ENCODE measurements around the gene SLC9A9.

The SLC9A9 gene

DNA sequence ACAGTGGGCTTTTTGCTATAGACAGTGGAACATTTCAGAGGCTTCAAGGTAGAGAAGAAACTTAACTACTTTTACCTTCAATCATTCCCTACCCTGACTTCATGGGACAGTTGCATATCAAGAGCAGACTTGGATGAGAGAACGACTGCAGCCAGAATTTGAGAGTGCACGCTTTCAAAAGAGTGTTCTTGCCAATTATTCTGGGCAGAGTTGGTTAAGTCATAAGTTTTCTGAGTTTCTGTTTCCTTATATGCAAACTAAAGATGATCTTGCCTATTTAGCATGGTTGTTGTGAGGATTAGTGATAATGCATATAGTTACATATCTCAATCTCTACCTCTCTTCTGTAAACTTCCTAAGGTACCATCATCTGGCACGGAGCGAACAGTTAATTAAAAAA is 7.6 kb downstream of the SLC9A9 start:
- DNase-seq = no peak

DNA sequence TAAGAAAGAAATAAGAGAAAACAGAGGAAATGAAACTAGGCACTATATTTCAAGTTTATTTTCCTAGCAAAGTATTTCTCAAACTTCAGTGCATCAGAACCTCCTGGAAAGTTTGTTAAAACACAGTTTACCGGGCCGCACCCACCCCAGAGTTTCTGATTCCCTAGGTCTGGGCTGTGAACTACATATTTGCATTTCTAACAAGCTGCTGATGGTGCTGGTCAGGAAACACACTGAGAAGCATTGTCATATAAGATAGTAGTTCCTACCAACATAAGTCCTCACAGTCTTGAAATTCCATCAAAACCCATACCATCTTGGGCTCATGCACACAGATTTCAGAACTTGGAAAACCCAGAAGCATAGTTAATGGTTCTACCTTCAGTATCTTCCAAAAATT is 8.3 kb downstream of the SLC9A9 start:
- no peak for DNase-seq

DNA sequence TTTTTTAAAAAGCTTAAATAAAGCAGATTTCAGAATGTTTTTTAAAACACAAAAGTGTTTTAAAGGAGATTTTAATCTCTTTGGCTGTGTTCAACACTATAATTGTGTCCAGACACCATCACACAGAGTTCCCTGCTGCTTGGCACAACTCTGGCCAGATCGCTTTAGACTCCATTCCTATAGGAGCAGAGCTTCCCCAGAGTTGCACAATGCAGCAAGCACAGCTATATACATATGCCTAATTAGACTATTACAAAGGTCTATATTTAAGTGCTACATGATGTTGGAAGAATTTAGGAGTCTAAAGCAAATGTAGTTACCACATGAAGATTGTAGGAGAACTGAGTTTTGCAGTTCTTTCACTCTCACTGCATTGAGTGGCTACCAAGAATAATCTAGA is 11.2 kb downstream of the SLC9A9 start:
- DNase-seq = no peak

DNA sequence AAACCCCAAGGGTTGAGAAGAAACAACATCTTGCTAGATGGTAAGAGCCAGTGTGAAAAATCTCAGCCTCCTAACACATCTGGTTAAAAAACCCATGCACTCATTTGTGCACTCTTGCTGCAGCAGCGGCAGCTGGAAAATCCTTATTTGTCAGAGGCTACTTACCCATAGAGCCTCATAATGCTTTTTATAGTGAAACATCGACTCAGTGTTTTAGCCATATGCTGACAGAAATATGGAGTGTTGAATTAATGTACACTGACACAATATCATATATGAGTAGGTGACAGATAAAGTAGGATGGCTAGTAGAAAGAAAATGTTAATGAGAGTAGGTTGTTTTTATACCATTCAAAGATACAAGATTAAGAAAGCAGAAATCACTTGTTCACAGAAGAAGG is 13.0 kb downstream of the SLC9A9 start:
- no peak for DNase-seq

DNA sequence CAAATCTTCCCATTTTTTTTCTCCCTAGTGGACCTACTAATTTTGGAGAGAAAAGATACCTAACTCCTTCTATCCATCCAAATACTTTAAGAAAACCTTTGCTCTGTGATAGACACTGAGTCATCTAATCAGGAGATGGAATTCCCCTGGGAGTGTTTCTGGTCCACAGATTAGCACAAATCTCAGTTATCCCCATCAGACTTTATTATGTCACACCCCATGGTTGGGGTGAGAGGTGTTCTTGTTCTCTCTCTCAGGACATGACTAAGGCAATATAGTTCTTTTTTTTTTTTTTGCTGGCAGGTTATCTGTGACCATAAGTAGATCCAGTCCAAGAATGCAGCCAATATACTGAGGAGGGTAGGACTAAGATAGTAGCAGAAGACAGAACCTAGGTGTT is 15.8 kb downstream of the SLC9A9 start:
- no peak for DNase-seq

DNA sequence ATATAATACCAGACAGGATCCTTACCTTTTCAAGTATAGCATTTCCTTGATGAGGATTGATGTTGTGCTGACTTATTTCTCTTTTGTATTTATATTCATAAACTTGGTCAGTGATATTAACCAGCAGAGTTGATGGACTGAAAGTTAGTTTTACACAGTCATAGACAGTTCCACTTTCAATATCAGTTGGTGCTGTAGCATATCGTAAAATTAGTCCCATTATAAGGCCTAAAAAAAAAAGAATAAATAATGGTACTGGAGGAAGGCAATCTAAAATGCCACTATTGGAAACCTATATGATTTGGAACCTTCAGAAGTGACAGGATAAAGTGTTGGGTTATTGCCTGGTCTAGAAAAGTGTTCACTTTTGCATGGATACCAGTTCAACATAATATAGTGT is 16.3 kb downstream of the SLC9A9 start:
- no peak for DNase-seq

DNA sequence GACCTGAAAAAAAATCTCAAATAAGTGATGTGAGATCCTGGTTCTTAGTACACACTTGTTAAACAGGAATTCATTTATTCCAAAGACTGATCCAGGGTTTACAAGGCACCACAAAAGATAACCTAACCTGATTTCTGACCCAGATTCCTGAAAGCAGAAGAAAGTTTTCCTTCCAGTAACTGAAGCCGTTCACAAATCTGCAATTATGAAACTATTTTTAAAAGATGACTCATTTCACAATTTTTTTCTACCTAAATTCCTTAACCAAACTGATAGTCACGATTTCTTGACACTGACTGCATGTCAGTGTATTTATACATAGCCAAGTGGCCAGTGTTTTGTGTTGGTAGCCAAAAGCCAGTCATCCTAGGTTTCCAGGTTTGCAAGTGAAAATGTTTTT is 17.1 kb downstream of the SLC9A9 start:
- no peak for DNase-seq

DNA sequence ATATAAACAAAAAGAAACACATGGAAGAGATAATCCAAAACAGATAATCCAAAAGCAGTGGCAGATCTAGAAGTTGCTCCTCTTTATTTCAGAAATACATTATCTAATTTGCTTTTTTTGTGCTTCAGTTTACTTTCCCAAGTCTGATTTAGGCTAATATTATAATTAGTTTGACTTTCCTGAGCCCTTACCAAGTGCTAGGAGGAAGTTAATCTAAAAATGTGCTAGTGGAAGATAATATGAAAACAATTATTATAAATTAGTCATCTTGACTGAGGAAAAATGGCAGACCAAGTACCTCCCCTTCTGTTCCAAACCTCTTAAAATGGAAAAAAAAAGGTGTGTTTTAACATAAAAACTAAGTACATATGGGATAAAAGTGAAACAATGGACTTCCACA is 17.5 kb downstream of the SLC9A9 start:
- DNase-seq = no peak

DNA sequence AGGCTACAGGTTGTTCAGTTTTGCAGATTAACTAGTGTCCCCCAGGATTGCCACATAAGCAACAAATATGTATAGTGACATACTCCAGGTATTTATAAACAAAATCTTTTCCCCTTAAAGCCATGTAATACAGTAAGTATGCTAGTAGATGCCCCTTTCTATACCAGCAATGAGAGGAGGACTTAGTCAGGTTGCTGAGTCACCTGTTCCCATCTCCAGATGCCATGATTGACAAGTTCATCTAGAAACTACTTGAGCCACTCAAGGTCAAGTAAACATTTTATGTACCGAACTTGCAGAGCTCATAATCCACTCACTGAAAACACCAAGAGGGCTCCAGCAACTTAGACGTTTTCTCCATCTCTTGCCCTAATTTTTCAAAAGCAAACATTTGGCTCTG is 18.2 kb downstream of the SLC9A9 start:
- DNase-seq = no peak

DNA sequence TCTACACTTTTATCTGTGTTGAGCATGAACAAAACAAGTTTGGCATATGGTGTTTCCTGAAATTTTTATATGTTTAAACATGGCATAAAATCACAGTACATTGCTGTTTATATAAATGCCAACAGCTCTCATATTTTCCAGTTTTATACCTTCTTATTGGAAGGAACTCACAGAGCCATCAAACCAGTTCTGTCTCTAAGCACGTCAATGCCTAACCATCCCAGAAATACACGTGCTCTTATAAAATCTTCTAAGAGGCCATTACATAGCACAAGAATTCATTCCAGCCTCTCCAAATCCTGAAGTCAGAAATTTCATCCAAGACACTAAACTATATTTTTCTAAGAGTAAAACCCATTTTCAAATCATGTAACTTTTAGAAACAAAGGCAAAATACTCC is 20.8 kb downstream of the SLC9A9 start:
- no peak for DNase-seq

DNA sequence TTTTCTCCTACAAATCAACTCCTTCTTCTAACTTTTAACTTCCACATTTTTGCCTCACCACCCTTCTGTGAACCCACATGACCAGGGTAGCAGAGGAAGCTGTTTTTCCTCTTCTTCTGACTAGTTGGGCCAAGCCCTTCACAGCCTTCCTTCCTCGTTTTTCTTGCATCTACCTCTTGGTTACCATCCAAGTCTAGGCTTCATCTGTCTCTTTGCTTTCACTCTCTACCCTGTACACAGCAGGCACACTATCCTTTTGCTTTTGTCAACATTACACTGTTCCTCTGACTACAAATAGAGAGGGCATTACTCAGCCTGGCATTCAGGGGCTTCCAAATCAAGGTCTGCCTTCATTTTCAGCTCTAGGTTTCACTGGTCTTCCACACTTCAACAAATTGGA is 22.0 kb downstream of the SLC9A9 start:
- no peak for DNase-seq

DNA sequence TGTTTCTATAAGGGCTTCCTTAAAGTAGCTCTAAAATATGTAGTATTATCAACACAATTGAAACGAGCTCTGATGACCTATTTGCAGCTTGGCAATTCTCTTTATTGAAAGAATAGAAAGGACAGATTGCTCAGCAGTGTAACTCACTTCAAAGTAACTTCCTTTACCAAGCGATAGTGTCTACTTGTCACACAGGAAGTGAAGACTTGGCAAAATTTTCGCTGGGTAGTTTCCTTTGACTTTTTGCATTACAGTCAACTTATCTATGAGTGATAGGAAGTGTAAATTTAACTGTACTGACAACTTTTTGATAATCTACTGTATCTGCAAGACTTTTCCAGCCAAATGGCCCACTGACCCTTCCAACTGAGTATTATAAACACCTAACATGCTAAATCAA is 22.8 kb downstream of the SLC9A9 start:
- DNase-seq = no peak

DNA sequence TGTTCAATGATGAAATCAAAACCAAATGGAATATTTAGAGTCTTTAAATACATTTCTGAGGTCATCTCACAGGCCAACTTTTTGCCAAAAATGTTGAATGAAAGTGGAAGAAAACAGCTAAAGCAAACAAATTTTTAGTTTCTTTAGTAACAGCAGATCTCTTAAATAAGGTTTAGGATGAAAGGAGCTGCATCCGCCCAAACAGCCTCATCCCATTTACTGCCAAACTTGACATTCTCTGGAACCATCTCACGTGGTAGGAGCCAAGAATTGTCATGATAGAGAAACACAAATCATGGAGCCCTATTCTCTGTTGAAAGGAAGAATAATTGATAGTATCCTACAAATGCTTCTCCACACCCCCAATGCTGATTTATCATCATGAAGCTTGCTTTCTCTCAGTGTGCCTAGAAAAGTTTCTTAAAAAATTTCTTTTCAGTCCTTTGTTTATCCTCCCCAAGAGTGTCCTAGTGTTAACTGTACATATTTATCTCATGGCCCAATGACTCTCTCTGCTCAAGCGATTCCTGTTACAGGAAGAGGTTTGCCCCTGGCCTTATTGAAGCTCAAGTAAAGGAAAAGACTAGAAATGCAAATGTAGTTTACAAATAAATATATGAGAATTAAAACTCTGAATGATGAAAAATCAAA is 23.4 kb downstream of the SLC9A9 start:
- no peak for DNase-seq

DNA sequence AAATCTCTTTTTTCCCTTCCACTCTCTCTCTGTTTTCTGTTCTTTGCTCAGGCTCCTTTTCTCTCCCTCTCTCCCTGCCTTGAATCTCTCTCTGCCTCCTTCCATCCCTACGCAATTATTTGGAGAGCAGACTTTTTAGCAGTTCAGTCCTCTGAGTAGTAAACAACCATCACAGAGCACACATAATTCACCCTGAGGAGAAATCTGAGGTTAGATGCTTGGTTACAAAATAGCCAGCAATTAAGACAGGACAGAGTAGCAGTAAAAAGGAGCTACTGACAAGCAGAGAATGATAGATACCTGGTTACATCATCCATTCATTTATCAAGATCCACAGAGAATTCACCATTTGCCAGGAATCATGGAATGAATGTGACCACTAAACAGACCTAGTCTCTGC is 25.5 kb downstream of the SLC9A9 start:
- DNase-seq = no peak

DNA sequence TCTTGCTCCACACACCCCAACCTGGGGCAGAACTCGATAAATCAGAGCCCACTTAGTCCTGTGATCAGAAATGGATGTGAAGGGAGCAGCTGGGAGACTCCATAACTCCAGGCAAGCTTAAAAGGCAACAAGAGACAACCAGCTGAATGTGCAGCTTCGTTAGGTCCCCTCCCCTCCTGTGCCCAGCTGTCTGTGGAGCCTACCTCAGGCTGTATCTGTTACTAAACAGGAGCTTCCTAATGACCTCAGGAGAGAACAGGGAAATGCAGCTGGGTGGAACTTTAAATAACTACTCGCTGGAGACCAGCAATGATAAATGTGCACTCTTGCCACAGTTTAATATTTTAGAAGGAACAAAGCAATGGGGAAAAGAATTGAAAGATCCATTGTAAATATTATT is 25.9 kb downstream of the SLC9A9 start:
- no peak for DNase-seq

DNA sequence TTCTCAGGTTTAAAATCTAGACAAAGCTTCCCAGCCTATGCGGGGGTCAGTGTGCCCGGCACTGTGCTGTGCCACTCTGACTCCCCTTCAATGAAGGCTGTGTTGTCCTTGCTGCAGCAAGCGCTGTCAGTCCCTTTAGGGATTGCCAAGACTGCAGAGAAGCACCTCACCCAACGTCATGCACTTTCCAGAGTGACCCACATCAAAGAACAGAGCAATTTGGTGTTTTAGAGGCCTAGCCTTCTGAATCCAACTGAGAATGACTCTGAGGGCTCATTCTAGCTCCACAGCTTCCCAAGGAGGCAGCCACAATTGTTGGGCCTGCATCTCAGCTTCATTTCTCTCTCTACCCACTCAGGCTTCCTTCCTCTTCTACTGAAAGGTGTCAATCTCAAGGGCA is 26.4 kb downstream of the SLC9A9 start:
- DNase-seq = no peak

DNA sequence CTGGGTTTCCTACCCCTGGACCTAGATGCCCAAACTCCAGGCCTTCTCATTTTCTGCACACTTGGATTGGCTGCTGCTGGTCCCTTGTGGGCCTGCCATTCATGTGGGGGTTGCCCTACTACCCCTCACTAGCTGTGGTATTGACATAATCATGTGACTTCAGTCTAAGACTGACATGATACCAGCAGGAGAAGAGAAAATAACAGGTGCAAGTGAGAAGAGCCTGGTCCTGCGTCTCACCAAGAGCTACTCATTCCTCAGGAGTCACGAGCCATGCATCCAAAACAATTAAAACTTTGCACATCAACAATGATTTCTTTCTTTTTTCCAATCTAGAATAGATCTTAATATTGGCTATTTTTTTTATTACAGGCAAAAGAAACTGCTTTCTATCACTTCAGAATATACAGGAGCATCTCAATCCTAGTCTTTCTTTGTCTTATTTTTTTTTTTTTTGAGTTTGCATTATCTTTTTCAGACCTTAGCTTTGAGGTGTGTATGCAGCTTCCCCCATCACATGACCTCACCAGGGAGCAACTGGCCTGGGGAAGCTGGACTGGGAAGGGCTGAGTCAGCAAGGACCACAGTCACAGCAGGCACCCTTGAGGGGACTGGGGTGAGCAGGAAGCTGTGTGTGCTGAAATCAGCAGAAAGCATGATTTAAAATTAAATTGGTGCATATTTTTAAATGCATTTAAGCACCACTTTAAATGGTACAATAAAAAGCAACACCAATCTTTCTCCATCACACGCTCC is 27.6 kb downstream of the SLC9A9 start:
- DNase-seq = no peak

DNA sequence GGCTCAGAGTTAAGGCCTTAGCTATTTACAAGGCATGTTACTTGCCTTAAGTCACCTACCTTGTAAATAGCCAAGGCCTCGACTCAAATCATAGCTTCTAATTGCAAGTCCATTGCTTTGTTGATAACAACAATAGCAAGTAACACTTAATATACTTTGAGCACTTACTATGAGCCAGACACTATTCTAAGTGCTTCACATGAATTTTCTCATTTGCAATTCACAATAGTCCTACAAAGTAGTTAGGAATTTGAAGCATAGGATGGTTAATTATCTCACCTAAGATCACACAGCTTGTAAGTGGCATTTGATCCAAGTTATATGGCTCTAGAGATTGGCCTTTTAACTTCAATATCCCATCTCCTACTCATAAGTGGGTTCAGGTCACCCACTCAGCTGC is 28.4 kb downstream of the SLC9A9 start:
- no peak for DNase-seq

DNA sequence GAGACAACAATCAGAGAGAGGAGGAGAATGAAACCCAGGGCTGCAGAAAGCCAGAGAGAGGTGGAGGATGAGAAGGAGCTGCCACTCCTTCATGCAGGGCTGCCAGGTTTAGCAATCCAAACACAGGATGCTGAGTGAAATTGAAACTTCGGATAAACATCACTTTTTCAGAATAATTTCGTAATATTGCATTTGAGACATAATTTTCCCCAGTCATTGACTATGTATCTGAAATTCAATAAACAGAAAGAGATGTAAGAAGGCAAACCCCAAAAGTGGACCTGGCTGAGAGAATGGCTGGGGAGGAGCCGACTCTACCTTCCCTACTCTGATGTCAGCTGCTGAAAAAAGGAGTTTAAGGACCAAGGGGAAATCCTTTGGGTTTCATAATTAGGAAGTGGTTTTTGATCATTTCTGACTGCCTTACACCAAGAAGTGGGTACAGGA is 33.8 kb downstream of the SLC9A9 start:
- DNase-seq = no peak

DNA sequence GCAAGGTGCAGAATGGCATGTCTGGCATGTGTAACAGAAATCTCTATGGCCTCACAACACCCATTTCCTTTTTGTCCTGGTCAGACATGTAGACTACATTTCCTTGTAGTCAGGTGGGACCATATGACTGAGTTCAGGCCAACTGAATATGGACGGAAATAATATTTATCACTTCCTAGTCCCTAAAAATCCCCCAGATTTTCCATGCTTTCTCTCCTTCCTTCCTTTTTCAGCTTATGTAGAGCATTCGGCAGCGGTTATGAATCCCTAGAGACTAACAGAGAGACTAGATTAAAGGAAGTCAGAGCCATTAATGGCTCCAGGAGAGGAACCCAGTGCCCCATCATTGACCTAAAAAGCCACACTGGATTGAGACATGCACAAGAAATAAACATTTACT is 35.8 kb downstream of the SLC9A9 start:
- no peak for DNase-seq

DNA sequence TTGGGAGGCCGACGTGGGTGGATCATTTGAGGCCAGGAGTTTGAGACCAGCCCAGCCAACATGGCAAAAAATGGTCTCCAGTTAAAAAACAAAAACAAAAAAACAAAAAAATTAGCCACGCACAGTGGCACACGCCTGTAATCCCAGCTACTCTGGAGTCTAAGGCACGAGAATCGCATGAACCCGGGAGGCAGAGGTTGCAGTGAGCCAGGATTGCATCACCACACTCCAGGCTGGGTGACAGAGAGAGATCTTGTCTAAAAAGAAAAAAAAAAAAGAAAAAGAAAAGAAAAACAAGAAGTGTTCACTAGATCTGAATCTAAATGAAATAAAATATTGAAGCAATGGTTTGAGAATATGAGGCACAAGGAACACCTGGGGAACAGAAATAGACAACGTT is 36.7 kb downstream of the SLC9A9 start:
- no peak for DNase-seq

DNA sequence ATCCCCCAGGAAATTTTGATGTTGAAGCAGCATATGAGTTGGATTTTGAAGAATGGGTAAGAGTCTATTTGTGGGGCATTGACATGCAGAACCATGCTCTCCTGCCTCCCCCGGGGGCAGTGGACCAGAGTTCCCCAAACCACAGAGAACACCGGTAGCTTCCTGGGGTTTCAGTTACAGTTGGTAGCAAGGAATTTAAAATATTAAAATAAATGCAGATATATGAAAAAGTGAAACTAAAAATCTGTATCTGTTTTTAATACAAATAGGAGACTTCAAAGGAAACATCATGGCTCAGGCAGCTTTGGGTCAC is 37.4 kb downstream of the SLC9A9 start:
- DNase-seq = no peak

DNA sequence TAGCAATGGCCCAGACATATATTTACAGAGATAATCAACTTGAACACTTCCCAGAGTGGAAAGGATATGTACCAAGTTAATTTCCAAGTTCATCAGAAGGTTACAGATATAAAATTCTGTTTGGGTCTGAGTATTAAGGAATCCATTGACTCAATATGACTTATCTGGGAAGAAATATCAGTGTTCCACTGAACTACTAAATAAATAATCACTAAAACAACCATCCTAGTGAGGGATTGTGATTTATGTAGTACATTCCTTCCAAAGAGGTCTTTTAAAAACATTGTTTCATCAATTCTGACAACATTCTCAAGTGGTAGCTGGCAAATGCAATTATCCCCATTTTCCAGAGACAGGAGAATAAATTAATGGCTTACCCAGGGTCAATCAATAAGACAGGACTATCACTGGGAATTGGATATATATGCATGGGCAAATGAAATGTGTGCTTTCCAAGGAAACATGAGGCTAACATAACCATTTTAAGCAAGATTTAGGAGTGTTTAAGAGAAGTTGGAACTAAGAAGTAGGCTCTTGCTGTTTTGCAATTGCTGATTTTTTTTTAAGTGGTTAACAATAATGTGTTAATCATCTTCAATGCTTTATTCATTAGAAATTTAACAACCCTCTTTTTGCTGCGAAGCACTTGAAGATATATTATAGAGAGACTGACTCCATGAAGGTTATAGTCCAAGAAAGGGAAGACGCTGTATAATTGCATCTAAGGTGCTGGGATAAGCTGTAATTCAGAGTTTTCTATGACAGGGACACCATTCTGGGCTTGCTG is 37.9 kb downstream of the SLC9A9 start:
- no peak for DNase-seq

DNA sequence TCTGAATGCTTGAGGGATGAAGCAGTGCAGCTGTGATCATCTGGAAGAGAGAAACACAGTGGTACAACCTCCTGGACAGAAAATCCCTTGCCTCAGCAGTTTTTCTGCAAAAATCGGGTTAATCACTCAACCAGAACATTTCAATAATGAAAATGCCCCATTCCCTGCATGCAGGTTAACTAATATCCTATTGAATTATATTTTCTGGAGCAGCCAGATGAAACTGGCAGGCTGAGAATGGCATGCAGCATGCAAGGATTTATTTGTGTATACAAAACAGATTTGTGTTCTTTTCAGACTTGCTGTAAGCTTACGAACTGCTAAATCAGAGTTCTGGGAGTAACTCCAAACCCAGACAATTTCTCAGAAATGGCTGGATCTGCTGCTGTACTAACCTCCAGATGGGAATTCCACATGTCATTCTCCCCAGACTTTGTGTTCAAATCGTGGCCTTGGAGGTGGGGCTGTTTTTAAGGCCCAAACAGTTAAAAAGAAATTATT is 39.1 kb downstream of the SLC9A9 start:
- DNase-seq = no peak

Data from stimulated activated CD4-positive, alpha-beta T cell treated with anti-CD3 and anti-CD28 coated beads, Interleukin-12 subunit alpha, Interleukin-12 subunit beta, amount 100 ng/mL, for 4 hours (primary cell).